Stimulated activated CD8-positive, alpha-beta memory T cell treated with anti-CD3 and anti-CD28 coated beads, Interleukin-15, amount 100 ng/mL, for 4 hours (primary cell): Measurements from ENCODE around the gene STK32B.

Experiments
- DNase-seq, 2 donors: peaks; one replicate each; pipeline ENCODE4 v3.0.0-alpha.2; 2020; ENCODE audit warnings: low read depth in 2 of 2

Gene STK32B

DNA sequence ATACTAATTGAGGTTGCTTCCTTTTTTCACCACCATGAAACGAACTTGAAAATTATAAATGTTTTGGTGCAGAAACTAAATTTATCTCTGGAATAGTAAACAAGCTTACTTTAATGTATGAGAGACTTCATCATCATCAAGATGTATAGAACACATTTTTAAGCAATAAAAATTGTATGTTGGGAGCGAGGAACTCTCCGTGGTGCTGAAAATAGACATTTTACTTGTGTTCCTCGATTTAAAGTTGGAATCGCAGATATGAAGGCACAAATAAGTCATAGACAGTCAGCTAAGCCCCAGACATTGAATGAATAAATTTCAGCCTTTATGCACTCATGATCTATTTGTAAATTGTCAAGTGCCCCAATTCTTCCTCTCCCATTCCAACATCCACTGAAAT lies 310.7 kb downstream of the STK32B start:
- no peak for DNase-seq

DNA sequence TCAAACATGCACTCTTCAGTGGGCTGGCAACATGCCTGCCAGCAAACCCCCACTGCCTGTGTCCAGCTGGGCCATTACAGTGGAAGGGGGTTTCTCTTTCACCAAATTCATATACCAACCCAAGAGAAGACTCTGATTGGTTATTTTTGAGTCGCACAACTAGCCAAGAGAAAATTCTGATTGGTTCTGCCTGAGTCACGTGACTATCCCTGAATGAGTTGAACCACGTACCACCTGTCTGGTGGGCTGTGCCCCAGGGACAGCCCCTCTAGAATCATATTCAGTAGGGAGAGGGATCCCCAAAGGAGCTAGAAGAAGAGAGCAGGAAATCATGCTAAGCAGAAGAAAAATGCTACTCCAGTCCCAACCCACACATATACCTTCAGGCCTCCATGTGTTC lies 313.1 kb downstream of the STK32B start:
- no peak for DNase-seq

DNA sequence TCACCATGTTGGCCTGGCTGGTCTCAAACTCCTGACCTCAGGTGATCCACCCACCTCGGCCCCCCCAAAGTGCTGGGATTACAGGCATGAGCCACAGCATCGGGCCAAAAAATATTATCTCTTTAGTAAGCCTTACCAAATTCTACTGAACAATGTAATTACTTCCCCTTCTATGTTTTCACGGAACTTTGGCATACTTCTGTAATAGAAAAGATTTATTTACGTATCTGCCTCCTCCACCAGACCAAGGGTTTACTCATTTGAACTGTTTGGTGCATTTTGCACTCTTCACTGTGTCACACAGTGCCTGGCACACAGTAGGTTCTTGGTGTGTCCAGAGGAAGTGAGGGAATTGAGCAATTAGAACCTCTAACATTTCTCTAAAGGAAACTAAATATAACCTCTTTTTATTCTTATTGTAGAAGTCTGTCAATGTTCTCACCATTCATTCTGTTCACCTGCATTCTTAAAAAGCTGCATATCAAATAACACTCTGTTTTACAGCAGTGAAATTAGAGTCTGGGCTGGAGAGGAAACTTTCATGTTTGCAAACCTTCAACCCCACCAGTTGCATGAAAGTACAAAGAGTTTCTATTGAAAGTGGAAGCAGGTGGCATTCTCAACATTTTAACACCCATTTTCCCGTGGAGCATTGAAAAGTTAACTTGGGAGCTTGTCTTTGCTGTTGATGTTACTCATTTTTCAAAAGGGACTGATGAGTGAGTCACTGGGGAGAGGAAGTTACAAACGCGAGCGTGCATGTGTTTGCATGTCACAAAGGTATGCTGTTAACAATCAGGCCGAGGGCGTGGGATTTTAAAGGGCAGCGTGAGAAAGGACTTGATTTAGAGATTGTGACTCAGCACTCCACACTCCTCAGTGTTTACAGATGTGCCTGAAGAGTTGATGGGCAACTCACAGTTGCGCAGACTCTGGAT lies 314.1 kb downstream of the STK32B start:
- DNase-seq, result no peak

DNA sequence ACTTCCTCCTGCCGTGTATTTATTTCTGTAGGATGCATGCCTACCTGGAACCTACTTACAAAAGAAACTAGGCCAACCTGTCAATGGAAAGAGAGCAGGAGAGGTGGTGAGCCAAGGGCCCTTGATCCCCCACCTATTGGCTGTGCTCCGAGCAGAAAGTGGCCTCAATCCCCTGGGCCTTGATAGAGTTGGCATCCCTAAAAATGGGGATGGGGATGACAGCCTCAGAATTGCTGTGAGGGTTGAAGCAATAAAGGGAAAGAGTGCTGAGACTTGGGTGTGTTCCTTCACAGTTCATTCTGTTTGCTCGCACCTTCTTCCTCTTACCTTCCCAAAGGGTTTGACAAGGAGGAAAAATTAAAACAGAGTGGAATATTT lies 314.7 kb downstream of the STK32B start:
- DNase-seq, result no peak

DNA sequence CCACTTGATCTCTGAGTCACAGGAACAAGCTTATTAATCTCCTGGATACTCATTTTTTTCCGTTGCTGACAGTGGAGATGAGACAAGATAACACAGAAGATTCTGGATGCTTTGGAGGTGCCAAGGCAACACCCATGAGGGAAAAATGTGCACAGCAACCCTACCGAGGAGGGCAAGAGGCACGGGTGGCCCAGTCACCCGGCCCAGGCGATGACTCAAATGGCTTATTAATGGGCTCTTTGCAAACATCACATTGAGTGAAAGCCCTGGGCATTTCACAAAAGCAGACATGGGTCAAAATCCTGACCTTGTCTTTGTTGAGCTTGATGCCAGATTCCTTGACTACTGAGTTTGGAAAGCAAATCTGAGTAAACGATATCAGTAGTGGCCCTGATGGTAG lies 315.1 kb downstream of the STK32B start:
- DNase-seq, result no peak

DNA sequence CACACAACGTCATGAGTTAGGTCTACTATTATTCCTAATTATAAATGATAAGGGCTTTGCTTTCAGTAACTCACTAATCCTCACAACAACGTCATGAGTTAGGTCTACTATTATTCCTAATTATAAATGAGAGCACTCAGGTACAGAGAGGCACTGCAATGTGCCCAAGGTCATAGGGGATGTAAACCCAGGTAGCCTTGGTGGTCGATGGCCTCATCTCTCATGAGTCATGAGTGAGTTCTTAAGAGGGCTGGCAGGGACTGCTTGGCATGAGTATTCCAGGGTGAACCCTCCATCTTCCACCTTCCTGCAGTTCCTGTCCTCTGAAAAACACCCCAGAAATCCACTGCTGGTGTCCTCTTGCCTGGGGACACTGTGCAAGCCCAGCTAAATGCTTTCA lies 317.1 kb downstream of the STK32B start:
- no peak for DNase-seq

DNA sequence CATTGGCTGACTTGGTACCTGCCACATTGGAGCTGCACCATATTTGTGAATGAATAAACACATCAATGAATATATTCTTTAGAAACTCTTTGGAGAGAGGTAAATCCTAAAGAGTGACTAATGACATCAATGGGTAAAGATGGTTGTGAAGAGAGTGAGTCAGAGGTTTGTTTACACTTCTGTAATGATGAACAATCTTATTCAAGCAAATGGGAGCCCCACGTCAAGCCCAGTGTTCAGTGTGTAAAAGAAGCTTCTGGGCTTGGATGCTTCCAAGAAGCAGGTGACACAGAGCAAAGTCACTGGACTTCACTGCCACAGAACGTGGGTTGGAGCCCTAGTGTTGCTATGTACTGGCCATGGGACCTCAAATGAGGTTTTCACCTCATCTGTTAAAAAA lies 319.0 kb downstream of the STK32B start:
- DNase-seq, result no peak

DNA sequence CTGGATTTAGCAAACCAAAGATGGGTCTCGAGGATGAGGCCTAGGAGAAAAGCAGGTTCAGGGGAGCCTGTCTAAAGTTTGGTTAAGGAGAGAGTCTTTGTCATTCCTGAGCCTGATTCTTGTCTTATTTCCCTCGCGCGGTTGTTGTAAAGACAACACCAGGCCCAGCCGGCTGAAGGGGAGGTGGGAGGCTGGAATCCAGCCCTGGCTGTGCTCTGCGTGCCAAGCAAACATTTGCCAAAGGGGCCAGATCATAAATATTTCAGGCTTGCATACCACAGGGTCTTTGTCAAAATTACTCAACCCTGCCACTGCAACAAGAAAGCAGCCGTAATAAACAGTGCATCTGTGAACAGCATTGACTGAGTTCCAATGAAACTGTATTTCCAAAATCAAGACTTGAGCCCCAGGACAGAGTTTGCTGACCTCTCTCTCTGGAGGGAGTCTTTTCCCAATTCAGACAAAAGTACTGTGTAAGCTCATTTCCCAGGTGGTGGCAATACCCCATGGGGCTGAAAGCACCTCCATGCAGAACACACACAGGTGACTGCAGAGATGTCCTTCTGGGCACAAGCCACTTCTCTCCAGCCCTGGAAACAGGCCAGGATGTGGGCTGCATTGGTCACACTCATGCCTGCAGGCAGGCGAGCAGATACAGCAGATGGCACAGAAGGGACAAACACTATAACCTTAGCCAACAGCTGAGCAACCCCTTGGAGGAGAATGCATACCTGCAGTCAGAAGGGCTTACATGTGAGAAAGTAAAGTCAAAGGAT lies 320.3 kb downstream of the STK32B start:
- DNase-seq, result no peak

DNA sequence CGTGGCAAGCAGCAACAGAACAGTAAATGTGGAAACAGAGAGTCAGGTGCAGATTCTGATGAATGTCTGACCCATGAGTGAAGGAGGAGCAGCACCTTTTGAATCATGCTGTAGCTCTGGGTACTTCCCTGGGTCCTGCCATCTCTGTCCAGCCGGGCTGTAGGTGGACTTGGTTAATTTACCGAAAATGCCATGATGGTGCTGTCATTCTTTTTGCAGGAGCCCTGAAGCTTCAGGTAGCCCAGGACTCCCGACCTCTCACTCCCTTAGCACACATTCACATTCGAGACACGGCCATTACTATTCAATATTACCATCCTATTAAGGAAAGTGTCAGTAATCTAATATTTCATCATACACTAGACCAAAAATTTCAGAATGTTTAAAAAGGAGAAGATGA lies 320.9 kb downstream of the STK32B start:
- no peak for DNase-seq

DNA sequence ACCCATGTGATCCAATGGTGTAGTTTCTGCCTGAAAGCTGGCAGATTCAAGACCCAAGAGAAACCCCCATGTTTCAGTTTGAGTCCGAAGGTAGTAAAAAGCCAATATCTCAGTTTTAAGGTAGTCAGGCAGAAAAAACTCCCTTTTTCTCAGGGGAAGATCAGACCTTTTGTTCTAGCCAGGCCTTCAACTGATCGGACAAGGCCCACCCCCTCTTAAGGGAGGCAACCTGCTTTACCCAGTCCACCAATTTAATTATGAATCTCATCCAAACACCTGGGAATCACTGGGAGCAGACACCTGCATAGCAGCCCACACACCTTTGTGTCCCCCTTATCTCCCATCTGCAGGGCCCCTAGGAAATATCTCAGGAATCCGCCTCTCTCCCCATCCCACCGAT lies 322.0 kb downstream of the STK32B start:
- no peak for DNase-seq

DNA sequence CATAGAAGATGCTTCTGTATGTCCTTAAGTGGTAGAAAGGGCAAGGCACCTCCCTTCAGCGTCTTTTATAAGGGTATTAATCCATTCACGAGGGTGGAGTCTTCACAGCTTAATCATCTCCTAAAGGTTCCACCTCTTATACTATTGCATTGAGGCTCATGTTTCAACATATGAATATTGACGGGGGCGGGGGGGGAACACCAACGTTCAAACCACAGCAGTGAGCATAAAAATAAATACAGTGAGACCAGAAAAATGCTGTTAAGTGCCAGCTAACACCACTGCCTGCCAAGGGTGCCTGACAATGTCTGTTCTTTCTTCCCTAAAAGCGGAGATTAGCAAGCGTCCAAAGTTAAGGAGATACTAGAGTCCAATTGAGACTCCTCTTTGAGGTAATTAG lies 323.3 kb downstream of the STK32B start:
- no peak for DNase-seq

DNA sequence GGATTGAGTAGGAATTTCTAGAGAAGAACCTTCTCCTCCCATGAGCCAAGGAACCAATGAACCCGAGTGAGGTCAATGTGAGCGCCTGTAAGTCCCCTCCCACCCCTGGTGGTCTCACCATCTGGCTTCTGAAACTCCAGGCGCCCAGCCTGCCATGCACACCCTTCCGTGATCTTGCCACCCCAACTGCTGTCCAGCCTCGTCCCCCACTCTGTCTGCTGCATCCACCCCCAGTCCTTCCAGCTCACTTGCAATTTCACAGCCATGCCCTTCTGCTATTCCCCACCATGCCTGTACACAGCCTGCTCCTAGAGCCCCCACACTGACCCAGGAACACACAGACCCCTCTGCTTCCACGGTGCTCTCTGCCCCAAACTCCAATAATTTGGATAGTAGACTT lies 323.7 kb downstream of the STK32B start:
- DNase-seq, result no peak

DNA sequence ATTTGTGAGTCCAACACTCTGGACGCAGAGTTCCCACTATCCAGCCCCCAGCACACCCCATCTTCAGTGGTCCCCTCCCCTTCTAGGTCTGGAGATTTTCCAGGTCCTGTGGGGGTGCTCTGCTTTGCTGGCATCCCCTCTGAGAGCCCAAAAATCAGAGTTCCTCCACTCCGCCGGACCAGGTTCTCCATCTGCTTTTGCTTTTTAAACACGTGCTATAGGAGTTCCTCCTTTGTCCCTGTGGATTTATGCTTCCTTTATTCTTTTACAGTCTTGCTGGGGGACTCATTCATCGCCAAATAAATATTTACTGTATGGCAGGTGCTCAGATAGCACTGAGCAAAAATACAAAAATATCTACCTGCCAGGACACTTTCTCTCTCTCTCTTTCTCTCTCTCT lies 324.7 kb downstream of the STK32B start:
- no peak for DNase-seq

DNA sequence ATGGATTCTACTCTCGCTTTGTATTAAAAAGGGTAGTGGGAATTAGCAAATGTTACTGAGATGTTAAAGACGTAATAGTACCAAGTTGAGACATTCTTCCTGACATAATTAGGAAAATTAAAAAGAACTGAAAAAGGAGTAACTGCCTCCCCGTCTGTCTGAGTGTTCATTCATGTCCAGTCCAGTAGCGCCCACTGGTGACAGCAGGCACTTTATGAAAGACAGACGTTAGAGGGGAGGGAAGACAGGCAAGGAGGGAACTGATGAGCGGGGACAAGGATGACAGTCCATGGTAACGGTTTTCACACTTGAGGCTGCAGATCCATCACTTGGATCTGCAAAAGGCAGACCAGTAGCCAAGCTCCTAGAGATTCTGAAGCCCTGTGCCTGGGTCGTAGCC lies 326.7 kb downstream of the STK32B start:
- no peak for DNase-seq

DNA sequence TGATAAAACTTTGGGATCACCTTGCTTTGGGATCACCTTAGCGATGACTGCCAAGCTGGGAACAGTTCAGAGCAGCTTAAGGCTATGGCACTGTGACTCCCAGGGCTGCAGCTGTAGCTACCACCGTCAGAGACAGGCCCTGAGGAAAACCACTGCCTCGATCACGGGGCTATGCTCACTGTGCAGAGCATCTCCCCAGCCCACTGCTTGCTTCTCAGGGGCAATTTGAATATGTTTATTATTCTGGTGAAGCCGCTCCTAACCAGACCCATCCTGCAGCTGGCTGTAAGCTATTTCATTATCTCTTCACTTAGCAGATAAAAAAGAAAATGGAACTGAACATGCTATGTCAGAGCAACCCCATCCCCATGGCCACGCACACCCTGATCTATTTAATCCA lies 328.6 kb downstream of the STK32B start:
- DNase-seq, result no peak

DNA sequence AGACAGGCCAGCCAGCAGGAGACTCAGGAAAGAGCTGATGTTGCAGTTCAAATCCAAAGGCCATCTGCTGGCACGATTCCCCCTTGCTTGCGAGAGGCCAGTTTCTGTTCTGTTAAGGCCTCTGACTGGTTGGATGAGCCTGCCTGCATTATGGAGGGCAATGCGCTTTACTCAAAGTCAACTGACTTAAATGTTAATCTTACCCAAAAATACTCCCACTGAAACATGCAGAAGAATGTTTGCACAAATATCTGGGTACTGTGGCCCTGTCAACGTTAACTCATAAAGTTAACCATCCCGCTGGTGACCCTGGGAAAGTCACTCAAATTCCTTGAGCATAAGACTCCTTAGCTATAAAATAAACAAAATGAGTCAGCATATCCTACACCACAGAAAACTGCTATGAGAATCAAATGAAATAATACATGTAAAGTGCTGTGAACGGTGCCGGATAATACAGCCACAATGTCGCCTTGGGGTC lies 330.7 kb downstream of the STK32B start:
- no peak for DNase-seq

DNA sequence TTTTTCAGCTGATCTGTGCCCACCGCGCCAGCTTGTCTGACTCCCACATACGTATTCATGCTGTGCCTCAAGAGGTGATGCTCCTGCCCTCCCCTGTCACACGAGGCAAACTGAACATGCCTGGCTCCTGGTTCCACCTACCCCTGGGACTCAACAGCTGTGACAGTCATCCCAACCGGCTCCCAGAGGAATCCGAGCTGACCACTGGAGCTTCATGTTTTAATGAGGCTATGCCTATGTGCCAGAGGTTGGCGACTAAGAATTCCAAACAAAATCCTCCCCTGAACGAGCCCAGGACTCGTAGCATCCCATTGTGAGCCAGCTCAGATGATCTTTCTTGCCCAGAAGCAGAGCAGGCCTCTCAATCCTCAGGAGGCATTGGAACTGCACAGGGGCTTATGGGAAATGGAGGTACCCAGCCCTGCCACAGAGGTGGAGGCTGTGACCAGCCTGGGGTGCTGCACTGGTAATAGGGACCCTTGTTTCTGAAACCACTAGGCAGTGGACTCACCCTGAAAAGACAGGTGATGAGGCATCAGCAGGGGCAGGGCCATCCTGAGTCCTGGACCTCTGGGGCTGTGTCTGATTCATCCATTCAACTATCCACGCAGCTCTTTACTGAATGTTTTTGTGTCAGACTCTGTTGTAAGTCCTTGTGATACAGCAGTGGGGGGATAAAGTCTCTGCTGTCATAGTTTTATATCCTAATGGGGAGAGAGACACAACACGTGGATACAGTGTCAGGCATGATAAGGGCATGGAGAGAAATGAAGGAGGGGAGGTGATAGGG lies 332.1 kb downstream of the STK32B start:
- no peak for DNase-seq

DNA sequence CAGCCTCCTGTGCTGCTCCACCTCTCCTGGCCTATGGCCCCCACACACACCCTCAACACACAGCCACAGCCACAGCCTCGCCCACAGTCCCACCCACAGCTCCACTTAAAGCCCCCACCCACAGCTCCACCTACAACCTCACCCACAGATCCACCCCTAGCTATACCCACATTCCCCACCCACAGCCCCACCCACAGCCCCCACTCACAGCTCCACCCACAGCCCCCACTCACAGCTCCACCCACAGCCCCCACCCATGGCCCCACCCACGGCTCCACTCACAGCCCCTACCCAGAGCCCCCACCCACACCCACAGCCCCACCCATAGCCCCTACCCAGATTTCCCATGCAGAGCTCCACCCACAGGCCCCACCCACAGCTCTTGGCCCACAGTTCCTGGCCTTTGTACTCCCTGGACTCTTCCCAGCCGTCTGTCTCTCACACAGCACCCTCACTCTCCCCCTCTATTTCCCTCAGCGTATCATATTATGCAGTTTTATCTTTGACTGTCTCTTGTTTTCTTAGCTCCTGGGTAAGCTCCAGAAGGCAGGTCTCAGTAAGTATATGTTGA lies 334.5 kb downstream of the STK32B start:
- no peak for DNase-seq

DNA sequence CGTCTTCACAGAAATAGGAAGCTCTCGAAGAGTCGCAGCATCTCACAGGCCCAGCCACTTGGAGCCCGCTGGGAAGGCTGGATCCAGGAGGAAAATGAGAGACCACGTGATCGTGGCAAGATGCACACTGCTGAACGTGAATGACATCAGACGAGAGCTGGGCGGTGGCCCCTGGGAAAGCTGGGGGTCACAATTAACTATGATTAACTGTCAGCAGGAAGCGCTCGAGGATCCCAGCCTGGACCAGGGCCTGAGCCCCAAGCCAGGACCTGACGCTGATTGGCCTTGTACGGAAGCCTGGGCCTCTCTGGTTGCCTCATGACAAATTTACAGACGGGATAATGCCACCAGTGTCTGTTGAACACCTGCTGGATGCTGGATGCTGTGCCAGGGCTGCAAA lies 335.6 kb downstream of the STK32B start:
- no peak for DNase-seq

DNA sequence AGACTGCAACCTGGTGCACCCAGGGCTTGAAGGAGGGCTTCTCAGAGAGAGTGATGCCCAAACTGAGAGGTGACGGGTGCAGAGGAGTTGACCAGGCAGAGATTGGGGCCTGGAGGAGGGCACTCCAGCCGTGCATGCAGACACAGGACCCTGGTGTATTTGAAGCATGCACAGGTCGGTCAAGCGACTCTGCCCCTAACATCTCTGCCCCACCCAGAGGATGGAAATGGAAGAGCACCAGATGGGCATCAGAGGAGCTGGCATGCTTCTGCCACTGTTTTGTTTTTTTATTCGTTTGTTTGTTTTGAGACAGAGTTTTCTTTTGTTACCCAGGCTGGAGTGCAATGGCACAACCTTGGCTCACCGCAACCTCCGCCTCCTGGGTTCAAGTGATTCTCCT lies 336.2 kb downstream of the STK32B start:
- no peak for DNase-seq

DNA sequence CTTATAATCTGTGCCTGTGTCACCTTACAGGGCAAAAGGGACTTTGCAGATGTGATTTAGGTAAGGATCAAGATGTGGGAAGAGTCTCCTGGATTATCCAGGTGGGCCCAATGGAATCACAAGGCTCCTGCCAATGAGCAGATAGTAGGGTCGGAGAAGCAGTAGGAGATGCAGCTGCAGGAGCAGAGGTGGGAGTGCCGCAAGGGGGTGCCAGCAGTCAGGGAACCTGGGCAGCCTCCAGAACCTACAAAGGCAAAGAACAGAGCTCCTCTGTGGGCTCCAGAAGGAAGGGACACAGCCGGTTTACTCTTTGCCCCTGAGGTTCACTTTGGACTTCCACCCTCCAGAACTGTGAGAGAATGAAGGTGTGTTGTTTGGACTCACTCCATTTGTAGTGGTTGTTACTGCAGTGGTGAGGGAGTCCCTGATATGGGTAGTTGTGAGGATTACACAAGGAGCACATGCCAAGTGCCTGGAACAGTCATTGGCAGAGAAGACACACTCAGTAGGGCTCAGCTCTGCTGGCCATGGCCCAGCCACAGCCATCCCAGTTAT lies 338.6 kb downstream of the STK32B start:
- DNase-seq, result no peak

DNA sequence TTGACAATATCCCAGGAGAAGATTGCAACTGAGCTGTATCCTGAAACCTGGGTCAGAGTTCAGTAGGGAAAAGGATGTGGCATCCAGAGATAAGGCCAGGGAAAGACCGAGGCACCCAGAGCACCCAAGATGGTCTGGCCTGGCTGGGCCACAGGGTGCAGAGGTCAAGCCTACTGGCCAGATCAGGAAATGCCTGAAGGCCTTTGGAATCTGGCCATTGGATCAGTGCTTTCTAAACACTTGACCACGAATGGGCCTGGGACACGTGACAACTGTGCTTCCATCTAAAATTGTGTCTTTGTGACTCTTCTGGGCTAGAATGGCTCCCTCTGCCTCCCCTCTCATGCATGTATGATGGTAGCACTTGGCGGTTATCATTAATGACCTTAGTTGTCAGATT lies 340.2 kb downstream of the STK32B start:
- no peak for DNase-seq
